Peyer's patch (tissue), 4 donors: ENCODE data around the gene TRIM24.

Experiments used
- POLR2A ChIP-seq, 2 donors: fragments of 450-650 bp; IDR thresholded peaks; one replicate each; pipeline ENCODE4 v1.5.1; 2017; ENCODE audit warnings: antibody characterized with exemption in 2 of 2, mild to moderate bottlenecking in 2 of 2, moderate library complexity in 2 of 2
- TF ChIP-seq, protein P1 (sequence below), 6 experiments: fragments of 450-650 bp in 4 of 6; fragments of 200-600 bp in 2 of 6; sonication (generic) in 1 of 6; IDR thresholded peaks; one replicate each; pipeline ENCODE4 v1.5.1; 2017 to 2019; ENCODE audit warnings: antibody characterized with exemption in 6 of 6, mild to moderate bottlenecking in 3 of 6, moderate library complexity in 1 of 6

DNA sequence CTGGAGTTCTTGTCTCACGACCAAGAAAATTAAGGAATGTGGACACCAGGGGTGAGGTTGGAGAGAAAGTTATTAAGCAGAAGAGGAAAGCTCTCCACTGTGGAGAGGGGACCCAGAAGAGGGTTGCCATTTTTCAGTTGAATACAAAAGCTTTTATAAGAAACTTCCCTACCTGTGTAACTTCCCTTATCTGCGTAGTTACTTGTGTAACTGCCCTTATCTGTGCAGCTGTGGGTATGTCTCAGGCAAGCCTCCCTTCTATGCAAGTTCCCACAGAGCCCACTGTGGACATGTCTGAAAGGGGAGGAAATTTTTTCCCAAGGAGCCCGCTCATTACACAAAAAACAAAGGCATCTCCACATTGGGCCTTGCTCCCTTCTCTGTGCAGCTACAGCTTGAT is 146.2 kb downstream of the TRIM24 start:
- TF ChIP-seq, protein P1, sequence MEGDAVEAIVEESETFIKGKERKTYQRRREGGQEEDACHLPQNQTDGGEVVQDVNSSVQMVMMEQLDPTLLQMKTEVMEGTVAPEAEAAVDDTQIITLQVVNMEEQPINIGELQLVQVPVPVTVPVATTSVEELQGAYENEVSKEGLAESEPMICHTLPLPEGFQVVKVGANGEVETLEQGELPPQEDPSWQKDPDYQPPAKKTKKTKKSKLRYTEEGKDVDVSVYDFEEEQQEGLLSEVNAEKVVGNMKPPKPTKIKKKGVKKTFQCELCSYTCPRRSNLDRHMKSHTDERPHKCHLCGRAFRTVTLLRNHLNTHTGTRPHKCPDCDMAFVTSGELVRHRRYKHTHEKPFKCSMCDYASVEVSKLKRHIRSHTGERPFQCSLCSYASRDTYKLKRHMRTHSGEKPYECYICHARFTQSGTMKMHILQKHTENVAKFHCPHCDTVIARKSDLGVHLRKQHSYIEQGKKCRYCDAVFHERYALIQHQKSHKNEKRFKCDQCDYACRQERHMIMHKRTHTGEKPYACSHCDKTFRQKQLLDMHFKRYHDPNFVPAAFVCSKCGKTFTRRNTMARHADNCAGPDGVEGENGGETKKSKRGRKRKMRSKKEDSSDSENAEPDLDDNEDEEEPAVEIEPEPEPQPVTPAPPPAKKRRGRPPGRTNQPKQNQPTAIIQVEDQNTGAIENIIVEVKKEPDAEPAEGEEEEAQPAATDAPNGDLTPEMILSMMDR (IDR thresholded peaks at IDR 0.05): no peak
- no peak for TF ChIP-seq POLR2A (IDR thresholded peaks at IDR 0.05)
